ENCODE results near the gene PYGO2. TPM values are rescaled to one million over a fixed set of nuclear protein-coding genes. Genes with fewer than 3 reads are reported as not detected.
"Not testable (repeated sequence)": the region's sequence is repeated elsewhere in the genome, so short reads cannot be mapped to it uniquely, and the experiment has no call there.

The PYGO2 gene
- total RNA-seq, 1 experiment from 2014 or later, result 32.4 TPM

DNA sequence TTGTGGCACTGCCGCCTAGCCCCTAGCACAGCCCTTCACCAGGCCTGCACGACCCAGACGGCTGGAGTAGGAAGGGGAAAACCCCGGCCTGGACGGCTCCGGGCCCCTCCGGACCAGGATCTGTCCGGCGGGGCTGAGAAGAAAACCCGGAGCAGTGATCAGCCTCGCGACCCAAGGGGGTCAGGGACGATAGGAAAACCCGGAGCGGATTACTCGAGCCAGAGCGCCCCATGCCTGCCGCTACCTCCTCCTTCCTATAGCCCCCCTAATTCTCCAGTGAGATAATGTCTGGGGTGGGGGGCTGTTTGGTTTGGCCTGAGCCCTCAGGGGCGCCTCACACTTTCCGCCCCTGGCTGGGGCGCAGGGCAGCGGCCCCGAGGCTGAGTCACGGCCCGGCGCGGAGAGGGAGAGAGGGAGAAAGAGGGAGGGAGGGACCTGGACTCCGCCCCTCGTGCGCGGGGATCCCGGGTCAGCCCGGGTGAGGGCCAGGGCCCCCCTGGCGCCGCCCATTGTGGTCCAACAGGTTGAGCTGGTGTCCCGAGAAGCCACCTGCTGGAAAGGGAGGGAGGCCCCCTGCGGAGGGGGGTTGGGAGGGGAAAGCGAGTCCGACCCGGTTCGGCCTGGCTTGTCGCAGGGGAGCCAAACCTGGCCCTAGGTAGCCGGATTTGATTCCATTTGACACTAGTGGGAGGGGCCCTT is 39.3 kb upstream of the PYGO2 start:
- DNase-seq (ENCODE audit: low read depth), result peak; percentile 86

DNA sequence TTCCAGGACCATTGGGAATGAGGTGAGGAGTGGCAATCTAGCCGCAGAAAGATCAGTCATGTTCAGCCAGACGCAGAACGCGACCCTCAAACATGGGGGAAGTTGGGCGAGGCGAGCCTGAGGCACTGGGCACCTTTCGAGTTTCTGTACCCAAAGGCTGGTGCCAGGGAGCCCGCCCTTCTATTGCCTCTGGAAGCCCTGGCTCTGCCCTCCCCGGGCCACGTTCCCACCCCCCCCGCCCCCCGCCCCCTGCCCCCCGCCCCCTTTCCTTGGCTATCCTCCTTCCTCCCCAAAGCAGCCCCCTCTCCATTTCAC is 38.8 kb upstream of the PYGO2 start:
- no peak for DNase-seq (ENCODE audit: low read depth)

DNA sequence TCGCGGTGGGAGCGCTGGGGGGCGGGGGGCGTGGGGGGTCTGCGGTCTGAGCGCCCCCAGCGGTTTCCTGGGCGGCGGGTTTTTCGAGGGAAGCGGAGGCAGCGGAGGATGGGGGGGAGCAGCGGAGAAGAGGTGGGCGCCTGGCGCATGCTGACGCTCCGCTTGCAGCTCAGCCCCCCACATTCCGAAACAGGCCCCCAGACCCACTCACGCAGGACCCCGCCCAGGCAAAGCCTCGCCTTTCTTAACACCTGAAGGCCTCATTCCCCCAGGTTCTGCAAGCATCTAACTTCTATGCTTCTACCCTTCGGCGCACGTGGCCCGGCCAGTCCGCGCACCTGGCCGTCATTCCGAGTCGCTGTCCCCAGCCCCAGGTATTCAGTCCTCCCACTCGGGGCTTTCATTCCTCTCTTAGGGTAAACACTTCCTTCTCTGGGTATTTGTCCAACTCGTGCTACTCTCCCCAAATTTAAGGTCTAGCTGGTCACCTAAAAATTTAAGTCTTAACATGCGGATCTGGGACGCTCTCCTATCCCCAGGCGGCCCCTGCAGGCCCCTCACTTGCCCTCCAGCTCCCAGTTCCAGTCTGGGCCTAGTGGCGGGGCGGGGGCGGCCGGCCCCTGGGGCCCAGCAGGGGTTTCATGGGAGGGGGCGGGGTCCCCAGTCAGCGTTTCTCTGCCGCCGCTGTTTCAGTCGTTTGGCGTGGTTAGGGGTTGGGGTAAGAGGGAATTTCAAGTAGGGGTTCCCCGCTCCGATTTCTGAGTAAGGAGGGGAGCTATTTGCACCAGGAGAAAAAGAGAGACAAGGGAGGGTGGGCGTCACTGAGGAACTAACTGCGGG is 38.2 kb upstream of the PYGO2 start:
- DNase-seq (ENCODE audit: low read depth), result no peak

DNA sequence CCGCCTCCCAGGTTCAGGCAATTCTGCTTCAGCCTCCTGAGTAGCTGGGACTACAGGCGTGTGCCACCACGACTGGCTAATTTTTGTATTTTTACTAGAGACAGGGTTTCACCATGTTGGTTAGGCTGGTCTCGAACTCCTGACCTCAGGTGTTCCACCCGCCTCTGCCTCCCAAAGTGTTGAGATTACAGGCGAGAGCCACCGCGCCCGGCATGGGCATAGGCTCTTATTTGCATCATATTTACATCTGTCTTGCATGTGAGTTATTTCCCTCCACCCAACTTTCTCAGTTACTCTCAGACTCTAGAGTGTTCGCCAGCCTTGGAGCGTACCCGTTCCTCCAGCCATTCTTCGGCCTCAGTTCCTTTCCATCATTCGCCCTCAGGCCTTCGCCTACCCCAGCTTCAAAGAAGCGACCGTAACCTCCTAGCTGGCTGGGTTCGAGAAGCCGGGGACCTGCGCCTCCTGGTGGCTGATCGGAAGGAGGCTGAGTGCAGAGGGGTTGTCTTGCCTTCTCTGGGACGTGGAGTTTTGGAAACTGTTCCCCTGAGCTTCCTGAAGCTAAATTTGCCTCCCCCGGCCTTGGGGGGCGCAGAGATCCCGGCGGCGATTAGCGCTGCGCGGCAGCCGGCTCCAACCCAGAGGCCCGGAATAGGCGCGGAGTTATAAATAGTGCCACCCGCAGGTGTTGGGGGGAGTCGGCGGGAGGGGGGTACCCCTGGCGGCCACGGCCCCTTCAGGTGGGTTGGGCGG is 37.4 kb upstream of the PYGO2 start:
- DNase-seq (ENCODE audit: low read depth), result no peak

DNA sequence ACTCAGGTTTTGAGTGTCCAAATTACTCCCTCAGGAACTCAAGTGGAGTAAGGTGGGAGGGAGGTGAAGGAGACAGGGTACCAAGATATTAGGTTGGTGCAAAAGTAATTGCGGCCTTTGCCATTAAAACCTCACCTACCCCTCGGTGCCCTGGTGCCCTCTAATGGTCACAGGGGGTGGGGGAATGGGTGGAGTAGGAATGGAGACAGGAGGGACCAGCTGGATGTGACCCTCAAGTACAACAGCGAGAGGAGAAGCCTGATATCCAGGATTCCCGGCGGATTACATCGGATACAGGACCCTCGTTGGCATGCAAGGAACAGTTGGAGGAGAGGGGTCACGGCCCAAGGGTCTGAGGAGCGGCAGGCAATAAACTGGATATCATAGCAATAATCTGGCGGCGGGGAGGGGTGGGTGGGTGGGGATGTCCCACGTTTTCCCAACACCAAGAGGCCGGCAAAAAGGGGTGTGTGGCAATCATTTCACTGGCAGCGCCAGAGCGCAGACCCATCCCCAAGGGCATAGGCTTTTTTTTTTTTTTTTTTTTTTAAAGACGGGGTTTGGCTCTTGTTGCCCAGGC is 36.7 kb upstream of the PYGO2 start:
- no peak for DNase-seq (ENCODE audit: low read depth)

DNA sequence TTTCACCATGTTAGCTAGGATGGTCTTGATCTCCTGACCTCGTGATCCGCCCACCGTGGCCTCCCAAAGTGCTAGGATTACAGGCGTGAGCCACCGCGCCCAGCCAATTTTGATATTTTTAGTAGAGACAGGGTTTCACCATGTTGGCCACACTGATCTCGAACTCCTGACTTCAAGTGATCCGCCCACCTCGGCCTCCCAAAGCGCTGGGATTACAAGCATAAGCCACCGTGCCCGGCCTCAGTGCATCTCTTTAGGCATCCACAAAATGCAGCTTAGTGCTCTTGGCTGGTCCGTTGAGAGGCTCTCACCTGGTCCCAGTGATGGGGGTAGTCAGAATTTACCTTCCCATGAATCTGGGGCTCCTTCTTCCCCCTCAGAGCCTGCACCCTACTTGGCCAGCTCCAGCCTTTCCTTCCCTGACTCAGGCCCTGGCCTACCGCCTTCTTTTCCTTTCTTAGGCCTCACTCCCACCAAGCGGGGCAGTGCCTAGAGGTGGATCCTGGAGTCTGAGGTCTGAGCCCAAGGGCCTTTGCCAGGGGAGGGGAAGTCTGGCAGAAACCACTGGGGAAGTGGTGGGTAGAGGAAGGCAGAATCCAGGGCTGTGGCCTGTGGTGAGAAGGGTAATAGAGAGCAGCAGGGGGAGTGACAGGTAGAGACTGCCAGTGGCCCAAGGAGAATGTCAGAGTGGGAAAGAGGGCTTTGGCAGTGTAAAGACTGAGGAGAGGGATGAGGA is 35.6 kb upstream of the PYGO2 start:
- no peak for DNase-seq (ENCODE audit: low read depth)

DNA sequence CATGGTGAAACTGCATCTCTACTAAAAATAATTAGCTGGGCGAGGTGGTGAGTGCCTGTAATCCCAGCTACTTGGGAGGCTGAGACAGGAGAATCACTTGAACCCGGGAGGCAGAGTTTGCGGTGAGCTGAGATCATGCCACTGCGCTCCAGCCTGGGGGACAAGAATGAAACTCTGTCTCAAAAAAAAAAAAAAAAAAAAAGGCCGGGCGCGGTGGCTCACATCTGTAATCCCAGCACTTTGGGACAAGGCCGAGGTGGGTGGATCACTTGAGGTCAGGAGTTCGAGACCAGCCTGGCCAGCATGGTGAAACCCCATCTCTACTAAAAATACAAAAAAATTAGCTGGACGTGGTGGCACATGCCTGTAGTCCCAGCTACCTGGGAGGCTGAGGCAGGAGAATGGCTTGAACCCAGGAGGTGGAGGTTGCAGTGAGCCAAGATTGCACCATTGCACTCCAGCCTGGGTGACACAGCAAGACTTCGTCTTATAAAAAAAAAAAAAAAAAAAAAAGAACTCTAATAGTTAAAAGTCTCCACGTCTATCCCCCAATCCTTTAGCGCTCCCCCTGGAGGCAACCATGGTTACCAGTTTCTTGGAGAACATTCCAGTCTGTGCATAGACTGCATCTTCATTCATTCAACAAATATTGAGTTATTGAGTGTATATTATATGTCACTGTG is 33.9 kb upstream of the PYGO2 start:
- peak; percentile 69 for DNase-seq (ENCODE audit: low read depth)

DNA sequence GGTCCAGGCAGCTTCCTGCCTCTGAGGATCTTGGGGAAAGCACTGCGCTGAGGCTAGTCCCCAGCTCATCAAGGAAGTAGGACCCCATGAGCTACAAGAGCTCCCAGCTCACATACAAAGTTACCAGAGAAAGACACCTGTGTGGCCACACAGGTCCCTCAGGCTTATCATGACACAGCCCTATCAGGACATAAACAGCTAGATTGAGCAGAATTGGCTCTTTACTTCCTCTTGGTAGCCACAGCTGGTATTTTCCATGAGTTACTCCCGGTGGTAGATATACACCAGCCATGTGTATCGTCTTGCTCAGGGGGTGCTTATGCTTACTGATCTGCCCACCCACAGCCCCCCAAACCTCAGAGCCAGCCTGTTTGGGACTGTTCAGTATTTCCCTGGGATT is 33.0 kb upstream of the PYGO2 start:
- DNase-seq (ENCODE audit: low read depth), result no peak

DNA sequence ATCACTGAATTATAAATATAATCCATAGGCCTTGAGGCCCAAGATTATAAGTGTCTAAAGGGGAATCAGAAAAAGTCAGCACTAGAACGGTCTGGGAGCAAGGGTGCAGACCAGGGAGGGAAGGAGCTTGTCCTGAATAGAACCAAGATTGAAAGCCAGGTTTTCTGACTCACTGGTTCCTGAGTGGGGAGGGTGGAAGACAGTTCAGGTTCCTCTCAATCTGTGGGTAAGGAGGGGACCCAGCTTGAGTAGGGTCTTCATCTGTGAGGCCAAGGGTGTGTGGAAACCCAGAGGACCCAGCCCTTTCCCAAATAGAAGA is 32.6 kb upstream of the PYGO2 start:
- DNase-seq (ENCODE audit: low read depth), result no peak

DNA sequence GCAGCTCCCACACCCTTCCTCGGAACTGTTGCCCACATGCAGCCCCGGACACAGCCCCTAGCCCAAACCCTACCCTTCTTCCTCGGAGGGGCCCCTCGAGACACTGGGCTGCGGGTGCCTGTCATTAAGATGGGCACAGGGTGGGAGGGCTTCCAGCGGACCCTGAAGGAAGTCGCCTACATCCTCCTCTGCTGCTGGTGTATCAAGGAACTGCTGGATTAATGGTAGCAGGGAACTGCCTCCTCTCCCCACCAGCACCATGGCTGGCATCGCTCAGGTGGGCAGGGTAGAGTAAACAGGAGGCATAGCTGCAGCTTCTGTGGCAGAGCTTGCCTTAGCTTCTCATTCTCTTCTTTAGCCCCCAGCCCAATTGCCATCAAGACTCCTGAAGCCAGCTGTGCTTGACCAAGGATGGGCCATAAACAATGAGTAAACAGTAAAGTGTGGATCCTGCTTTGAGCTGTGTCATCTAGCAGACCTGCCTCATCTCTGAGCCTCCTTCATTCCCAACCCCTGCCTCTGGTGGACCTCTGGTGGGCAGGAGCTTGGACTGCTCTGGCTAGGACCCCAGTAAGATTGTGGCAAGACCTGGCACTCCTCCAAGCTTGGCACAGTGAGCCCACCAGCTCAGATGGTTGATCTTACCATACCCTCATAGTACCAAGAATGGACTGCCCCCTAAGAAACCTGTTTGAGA is 32.1 kb upstream of the PYGO2 start, which contains the start of gene LENEP:
Gene LENEP, plus strand, starts transcription at position 15 of the 697 bp plus-strand sequence. Its CDS starts 22 bp downstream, at position 37.
- no peak for DNase-seq (ENCODE audit: low read depth)

DNA sequence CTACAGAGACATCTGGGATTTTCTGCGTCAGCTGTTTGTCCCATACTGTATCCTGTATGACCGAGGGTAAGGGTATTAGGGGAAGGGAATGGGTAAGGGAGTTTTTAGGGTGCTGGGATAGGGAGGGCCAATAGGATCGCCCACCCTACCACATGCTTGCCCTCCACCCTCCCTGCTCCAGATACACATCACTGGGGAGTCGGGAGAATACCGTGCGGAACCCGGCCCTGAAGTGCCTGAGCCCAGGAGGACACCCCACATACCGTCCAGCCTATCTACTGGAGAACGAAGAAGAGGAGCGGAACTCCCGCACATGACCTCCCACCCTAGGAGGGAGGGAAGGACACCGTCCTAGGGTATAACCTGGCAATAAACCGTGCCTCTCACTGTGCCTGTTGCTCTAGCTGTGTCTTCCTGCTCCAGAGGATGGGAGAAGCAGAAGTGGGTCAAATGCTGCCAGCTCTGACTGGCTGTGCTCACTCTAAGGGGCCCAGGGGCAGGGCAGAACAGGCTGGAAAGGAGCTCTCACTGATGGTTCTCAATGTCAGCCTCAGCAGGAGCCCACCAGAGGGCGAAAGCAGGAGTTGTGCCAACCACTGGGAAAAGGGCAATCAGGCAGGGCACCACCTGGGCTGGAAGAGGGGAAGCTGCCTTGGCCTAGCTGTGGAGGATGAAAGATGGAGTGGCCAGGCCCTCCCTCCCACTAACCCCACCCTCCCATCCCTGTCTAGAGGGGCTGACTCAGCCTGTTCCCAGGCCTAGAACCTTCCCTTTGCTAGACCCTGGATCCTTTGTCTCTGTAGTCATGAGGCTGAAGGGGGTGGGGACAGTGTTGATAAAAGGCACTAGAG is 31.4 kb upstream of the PYGO2 start:
- DNase-seq (ENCODE audit: low read depth), result peak; percentile 69

DNA sequence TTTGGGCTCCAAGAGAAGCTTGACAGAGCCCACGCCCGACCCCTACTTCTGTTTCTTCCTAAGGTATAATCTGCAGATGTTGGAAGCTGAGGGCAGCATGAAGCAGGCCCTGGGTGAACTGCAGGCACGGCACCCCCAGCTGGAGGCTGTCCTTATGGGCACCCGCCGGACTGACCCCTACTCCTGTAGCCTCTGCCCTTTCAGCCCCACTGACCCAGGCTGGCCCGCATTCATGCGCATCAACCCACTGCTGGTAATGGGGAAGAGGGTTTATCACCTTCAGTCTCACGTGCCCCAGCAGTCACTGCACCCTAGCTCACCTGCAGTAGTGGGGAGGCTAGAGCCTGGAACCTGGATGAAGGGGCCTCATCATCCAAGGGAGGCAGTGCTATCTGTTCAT is 28.7 kb upstream of the PYGO2 start:
- no peak for DNase-seq (ENCODE audit: low read depth)

DNA sequence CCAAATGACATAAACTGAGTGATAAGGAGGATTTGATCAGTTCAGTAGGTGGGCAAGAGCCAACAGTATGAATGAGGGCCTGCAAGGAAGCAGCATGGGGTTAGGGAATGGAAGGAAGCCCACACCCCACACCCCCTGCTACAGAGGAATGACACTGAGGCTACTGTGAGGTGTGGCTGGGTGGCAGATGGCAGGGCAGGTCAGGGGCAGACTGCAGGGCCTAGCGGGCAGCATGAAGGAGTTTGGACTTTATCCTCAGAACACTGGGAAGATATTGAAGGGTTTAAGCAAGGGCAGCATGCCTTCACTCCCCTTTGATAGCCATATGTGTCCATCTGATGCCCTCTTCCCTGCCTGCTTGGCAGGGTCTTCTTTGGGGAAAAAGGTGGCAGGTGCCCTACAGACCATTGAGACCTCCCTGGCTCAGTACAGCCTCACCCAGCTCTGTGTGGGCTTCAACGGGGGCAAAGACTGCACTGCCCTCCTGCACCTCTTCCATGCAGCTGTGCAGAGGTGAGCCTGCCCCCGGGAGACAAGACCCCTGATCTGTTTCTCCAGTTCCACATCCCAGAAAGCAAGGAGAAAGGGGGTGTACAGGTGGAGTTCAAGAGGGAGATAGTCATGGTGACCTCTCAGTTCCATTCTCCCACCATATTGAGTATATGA is 27.7 kb upstream of the PYGO2 start:
- DNase-seq (ENCODE audit: low read depth), result no peak

DNA sequence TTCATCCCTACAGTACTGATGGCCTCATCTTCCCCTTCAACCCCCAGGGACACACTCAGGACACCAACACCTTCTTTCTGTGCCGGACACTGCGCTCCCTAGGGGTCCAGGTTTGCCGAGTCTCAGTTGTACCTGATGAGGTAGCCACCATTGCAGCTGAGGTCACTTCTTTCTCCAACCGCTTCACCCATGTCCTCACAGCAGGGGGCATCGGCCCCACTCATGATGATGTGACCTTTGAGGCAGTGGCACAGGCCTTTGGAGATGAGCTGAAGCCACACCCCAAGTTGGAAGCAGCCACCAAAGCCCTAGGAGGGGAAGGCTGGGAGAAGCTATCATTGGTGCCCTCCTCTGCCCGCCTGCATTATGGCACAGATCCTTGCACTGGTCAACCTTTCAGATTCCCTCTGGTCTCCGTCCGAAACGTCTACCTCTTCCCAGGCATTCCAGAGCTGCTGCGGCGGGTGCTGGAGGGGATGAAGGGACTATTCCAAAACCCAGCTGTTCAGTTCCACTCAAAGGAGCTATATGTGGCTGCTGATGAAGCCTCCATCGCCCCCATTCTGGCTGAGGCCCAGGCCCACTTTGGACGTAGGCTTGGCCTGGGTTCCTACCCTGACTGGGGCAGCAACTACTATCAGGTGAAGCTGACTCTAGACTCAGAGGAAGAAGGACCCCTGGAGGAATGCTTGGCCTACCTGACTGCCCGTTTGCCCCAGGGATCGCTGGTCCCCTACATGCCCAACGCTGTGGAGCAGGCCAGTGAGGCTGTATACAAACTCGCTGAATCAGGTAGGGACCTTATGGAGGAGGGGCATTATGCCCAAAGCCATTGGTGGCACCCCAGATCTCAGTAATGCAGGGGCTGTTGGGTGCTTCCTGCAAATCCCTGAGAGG is 26.7 kb upstream of the PYGO2 start:
- no peak for DNase-seq (ENCODE audit: low read depth)

DNA sequence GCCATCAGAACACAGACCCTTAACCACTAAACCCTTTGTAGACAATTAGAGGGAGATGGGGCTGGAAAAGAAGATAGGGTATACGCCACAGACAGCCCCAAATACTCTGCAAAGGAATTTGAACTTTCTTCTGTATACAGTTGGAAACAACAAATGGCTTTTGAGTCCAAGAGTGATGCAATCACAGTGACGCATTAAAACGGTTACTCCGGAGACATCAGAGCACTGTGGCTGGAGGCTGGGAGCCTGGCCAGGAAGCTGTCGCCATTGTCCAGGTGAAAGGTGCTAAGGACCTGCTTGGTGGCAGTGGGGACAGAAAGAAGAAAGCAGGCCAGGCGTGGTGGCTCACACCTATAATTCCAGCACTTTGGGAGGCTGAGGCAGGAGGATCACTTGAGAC is 25.7 kb upstream of the PYGO2 start:
- no peak for DNase-seq (ENCODE audit: low read depth)

DNA sequence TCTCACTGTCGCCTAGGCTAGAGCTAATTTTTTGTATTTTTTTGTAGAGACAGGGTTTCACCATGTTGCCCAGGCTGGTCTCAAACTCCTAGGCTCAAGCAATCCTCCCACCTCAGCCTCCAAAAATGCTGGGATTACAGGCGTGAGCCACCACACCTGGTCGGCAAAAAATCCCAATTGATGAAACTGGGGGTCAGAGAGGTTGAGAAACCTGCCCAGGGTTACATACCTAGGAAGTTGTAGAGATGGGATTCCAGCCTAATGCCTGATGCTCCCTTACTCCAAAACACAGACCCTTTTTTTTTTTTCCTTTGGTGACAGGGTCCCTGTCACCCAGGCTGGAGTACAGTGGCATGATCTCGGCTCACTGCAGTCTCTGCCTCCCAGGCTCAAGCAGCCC is 25.2 kb upstream of the PYGO2 start:
- DNase-seq (ENCODE audit: low read depth), result not testable (repeated sequence)

DNA sequence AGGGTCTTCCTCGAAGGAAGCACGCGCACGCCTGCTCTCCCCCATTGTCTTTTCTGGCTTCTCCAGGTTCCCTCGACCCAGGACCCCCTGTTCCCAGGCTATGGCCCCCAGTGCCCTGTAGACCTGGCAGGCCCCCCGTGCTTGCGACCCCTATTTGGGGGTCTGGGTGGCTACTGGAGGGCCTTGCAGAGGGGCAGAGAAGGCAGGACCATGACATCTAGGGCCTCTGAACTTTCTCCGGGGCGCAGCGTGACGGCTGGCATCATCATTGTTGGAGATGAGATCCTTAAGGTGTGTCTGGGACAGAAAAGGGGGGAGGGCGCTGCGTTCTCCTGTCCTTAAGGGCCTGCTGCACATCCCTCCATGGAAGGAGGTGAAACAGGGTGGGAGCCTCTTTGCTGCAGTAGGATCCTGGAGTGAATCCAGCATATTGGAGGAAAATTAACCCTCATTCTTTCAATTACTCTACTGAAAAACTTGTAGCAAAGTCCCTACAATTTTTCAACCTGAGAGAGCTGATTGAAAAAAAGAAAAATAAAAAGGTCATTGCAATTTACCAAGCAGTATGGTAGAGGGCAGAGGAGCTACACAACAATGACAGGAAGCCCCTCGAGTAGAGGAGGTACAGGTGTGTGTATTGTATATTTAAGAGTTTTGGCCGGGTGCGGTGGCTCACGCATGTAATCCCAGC is 22.3 kb upstream of the PYGO2 start:
- DNase-seq (ENCODE audit: low read depth), result no peak
